A673 (cell line): ENCODE measurements around the gene TMEM271. TPM values are rescaled to one million over a fixed set of nuclear protein-coding genes. Genes with fewer than 3 reads are reported as not detected.

Experiments
- BruUV-seq: library from RNA; stranded (reverse); fragments of 400-500 nt; replicated peaks from 2 replicates; lab custom pipeline; 2021; lab: Mats Ljungman, UMichigan
- CTCF ChIA-PET: fragments of 300-600 bp; sonication (Branson Sonifier 250); formaldehyde crosslinking; loops from one replicate; lab custom pipeline; 2022; ENCODE audit warnings: antibody characterized with exemption; lab: Charles Lee
- POLR2A ChIA-PET: fragments of 300-600 bp; sonication (Branson Sonifier 250); formaldehyde crosslinking; loops from one replicate; lab custom pipeline; 2022; ENCODE audit warnings: antibody characterized with exemption; ENCODE audit not compliant: low non-redundant PET; lab: Charles Lee
- DNase-seq: peaks from one replicate; pipeline ENCODE4 v3.0.0-alpha.2; 2015; ENCODE audit warnings: low spot score
- H3K27ac ChIP-seq: fragments of 200-600 bp; sonication (generic); 2 replicates; pipeline ENCODE4 v1.5.1; 2016; ENCODE audit warnings: mixed run types, low read depth, mild to moderate bottlenecking, mixed read lengths, antibody characterized with exemption, low read length; ENCODE audit not compliant: poor library complexity, severe bottlenecking
- H3K27me3 ChIP-seq: fragments of 200-600 bp; sonication (generic); replicated peaks from 2 replicates; pipeline ENCODE4 v1.6.1; 2017; ENCODE audit warnings: mixed run types, low read depth, mild to moderate bottlenecking, mixed read lengths, antibody characterized with exemption, low read length; ENCODE audit not compliant: insufficient read depth, poor library complexity
- H3K36me3 ChIP-seq: fragments of 200-600 bp; sonication (generic); 2 replicates; pipeline ENCODE4 v1.6.1; 2016; ENCODE audit warnings: mixed run types, mild to moderate bottlenecking, mixed read lengths, antibody characterized with exemption, low read length; ENCODE audit not compliant: insufficient read depth, poor library complexity, severe bottlenecking
- H3K4me1 ChIP-seq: fragments of 200-600 bp; sonication (generic); 2 replicates; pipeline ENCODE4 v1.6.1; 2017; ENCODE audit warnings: mixed run types, mild to moderate bottlenecking, mixed read lengths, antibody characterized with exemption, low read length; ENCODE audit not compliant: insufficient read depth, poor library complexity, severe bottlenecking
- H3K4me3 ChIP-seq: fragments of 200-600 bp; sonication (generic); 2 replicates; pipeline ENCODE4 v1.5.1; 2016; ENCODE audit warnings: low read depth, mixed run types, mild to moderate bottlenecking, mixed read lengths, low read length; ENCODE audit not compliant: poor library complexity, severe bottlenecking
- H3K9me3 ChIP-seq: fragments of 200-600 bp; sonication (generic); 2 replicates; pipeline ENCODE4 v1.6.1; 2016; ENCODE audit warnings: mixed run types, low read depth, mild to moderate bottlenecking, mixed read lengths, antibody characterized with exemption, low read length; ENCODE audit not compliant: poor library complexity, severe bottlenecking
- EZH2 ChIP-seq: fragments of 200-600 bp; sonication (generic); IDR thresholded peaks from 2 replicates; pipeline ENCODE4 v1.6.1; 2017; ENCODE audit warnings: borderline replicate concordance, low read depth, mild to moderate bottlenecking, mixed read lengths, antibody characterized with exemption, low read length; ENCODE audit not compliant: poor library complexity, severe bottlenecking
- intact Hi-C: fragments of 100-400 bp; cut with micrococcal nuclease; formaldehyde crosslinking; loops from one replicate; pipeline ENCODE4 v1.10.0; 2022; ENCODE audit not compliant: unreplicated experiment
- total RNA-seq: library from RNA; stranded (reverse); gene quantifications from 2 replicates; pipeline ENCODE4 v1.2.3, GENCODE V29; 2021
- TF ChIP-seq, protein P1 (sequence below): fragments of 300-800, 200-600 bp; sonication (generic); conservative IDR thresholded peaks from 2 replicates; pipeline ENCODE4 v1.5.1; 2017; ENCODE audit warnings: low read depth, mild to moderate bottlenecking, antibody characterized with exemption, low read length, moderate library complexity, mixed read lengths

The TMEM271 gene
- total RNA-seq, 1 experiment from 2014 or later: 3.6 TPM

DNA sequence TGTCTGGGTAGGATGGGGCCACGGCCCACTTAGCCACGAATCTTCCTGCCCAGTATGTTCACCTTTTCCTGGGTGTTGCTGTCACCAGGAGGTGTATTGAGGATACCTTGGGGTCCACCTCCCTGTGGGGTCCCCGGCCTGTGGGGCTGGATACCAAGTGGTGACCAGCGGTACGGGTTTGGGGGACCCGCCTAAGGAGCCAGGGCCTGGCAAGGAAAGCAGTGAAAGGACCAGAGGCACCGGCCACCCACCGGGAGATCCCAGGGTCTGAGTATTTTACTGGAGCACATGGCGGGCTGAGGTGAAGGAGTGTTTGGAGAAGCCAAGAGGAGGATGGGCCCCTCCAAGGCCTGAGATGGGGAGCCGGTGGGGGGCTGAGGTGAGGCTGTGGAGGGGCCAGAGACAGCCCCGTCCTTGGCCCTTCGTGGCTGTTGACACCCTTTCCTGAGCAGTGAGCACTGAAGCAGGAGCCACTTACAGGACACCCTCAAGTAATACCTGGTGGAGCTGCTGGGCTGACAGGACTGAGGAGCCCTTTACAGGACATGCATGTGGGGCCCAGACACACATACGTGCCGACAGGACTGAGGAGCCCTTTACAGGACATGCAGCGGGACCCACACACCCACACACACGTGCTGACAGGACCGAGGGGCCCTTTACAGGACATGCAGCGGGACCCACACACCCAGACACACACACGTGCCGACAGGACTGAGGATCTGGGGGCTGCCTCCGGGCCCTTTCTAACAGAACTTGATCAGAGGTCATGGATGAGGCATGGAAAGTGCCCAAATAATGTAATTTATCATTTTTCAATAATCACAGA lies 38.4 kb downstream of the TMEM271 start:
- Histone ChIP-seq H3K27ac (no peak overlapping the region), H3K27me3 (no peaks in the 10 kb centered on the region), H3K36me3 (no peaks in the 10 kb centered on the region), H3K9me3 (no peaks in the 10 kb centered on the region), H3K4me3 (no peak overlapping the region), H3K4me1 (no peaks in the 10 kb centered on the region)
- TF ChIP-seq, protein P1, sequence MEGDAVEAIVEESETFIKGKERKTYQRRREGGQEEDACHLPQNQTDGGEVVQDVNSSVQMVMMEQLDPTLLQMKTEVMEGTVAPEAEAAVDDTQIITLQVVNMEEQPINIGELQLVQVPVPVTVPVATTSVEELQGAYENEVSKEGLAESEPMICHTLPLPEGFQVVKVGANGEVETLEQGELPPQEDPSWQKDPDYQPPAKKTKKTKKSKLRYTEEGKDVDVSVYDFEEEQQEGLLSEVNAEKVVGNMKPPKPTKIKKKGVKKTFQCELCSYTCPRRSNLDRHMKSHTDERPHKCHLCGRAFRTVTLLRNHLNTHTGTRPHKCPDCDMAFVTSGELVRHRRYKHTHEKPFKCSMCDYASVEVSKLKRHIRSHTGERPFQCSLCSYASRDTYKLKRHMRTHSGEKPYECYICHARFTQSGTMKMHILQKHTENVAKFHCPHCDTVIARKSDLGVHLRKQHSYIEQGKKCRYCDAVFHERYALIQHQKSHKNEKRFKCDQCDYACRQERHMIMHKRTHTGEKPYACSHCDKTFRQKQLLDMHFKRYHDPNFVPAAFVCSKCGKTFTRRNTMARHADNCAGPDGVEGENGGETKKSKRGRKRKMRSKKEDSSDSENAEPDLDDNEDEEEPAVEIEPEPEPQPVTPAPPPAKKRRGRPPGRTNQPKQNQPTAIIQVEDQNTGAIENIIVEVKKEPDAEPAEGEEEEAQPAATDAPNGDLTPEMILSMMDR: no peak
- no peak for TF ChIP-seq EZH2
- POLR2A ChIA-PET: no interaction called here
- no TSS peak for BruUV-seq
- CTCF ChIA-PET: no interaction called here
- no peak for DNase-seq
- intact Hi-C loops: no loop called here

DNA sequence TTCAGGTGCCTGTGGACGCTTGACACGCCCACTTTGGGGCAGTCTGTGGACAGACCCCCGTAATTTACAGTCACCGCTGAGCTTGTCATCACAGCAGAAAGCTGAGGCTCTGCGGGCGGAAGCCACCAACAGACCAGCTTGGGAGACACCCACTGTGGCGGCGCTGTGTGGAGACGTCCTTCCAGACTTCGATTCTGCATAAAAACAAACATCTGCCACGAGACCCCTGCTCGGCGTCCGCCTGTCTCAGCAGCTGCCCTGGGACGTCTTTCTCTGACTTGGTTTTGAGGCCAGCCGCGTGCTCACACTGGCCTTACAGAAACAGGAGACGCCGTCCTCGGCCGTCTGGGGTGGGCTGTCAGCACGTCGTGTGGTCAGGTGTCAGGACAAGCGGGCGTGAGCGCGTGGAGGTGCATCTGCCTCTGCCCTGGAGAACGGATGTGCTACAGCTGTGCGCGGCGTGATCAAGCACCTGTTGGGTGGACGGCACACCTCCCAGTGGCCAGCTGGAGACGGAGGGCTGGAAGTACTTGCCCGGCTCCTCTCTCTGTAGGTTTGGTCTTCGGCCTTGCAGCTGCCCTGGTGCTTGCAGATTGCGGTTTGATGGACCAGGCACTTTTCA lies 39.6 kb downstream of the TMEM271 start:
- CTCF ChIA-PET: no interaction called here
- TF ChIP-seq EZH2: no peak
- TF ChIP-seq, protein P1: no peak
- Histone ChIP-seq H3K9me3 (no peaks in the 10 kb centered on the region), H3K4me1 (no peaks in the 10 kb centered on the region), H3K4me3 (no peak overlapping the region), H3K36me3 (peaks cover 4% of the 10 kb centered on the region), H3K27me3 (no peaks in the 10 kb centered on the region), H3K27ac (no peak overlapping the region)
- no peak for DNase-seq
- BruUV-seq: no TSS peak
- intact Hi-C loops: no loop called here
- POLR2A ChIA-PET: no interaction called here

DNA sequence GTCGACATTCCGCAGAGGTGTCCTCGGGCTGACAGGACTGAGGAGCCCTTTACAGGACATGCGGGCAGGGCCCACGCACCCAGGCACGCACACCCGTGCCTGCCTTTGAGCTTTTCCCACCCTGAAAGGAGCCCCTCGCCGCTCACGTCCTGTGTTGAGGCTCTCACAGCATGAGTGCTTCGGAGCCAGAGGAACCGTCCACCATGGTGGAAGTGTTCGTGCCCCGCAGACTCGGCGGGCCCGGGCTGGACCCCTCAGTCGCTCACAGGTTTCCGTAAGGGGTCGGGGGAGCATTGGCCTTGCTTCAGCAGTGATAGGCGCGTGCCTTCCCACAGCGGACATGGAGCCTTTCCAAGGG lies 40.2 kb downstream of the TMEM271 start:
- BruUV-seq: no TSS peak
- Histone ChIP-seq H3K4me1 (no peaks in the 10 kb centered on the region), H3K27ac (no peak overlapping the region), H3K36me3 (peaks cover 4% of the 10 kb centered on the region), H3K9me3 (no peaks in the 10 kb centered on the region), H3K27me3 (no peaks in the 10 kb centered on the region), H3K4me3 (no peak overlapping the region)
- ChIA-PET CTCF (no interaction called here), POLR2A (no interaction called here)
- DNase-seq: no peak
- TF ChIP-seq, protein P1: no peak
- TF ChIP-seq EZH2: no peak
- intact Hi-C loops: no loop called here
